Measurements from ENCODE around the gene DBN1. TPM values are rescaled to one million over a fixed set of nuclear protein-coding genes. Genes with fewer than 3 reads are reported as not detected.

Gene DBN1
- total RNA-seq, 1 experiment from 2014 or later: 218 TPM

- H3K27me3 Mint-ChIP-seq (ENCODE audit: unreplicated experiment): peaks cover 9% of the 10 kb centered on the region
- no peak overlapping the region for H3K4me3 Mint-ChIP-seq (ENCODE audit: low read depth, unreplicated experiment)
- H3K4me1 Mint-ChIP-seq (ENCODE audit: low read depth, unreplicated experiment): peaks cover 22% of the 10 kb centered on the region
- DNase-seq: no peak
- no peak for TF ChIP-seq CTCF (IDR thresholded peaks at IDR 0.05; ENCODE audit: unreplicated experiment)
- no peak overlapping the region for H3K27ac Mint-ChIP-seq (ENCODE audit: unreplicated experiment)
- CTCF ChIA-PET: no interaction called here
- BruUV-seq (replicated peaks): no TSS peak
- H3K36me3 Mint-ChIP-seq (ENCODE audit: insufficient read depth, unreplicated experiment): peaks cover 76% of the 10 kb centered on the region
- intact Hi-C loops (cut with micrococcal nuclease; ENCODE audit: unreplicated experiment): no loop called here
- H3K9me3 Mint-ChIP-seq (ENCODE audit: low read depth, unreplicated experiment): no peaks in the 10 kb centered on the region
Observed at GRCh38 chr5:177430972-177431316, 42.5 kb downstream of the DBN1 start.

GRCh38 chr5:177430140-177430951 lies 43.1 kb downstream of the DBN1 start:
- H3K9me3 Mint-ChIP-seq (ENCODE audit: low read depth, unreplicated experiment): no peaks in the 10 kb centered on the region
- DNase-seq: no peak
- CTCF ChIA-PET: interaction anchor here (0.7 kb wide), 2 partner anchors 11 to 104 kb away, joined by 3 read pairs; no protein-coding TSS in a partner anchor
- H3K27ac Mint-ChIP-seq (ENCODE audit: unreplicated experiment): no peak overlapping the region
- H3K4me1 Mint-ChIP-seq (ENCODE audit: low read depth, unreplicated experiment): peaks cover 28% of the 10 kb centered on the region
- intact Hi-C loops (cut with micrococcal nuclease; ENCODE audit: unreplicated experiment): no loop called here
- peaks cover 12% of the 10 kb centered on the region for H3K27me3 Mint-ChIP-seq (ENCODE audit: unreplicated experiment)
- peaks cover 76% of the 10 kb centered on the region for H3K36me3 Mint-ChIP-seq (ENCODE audit: insufficient read depth, unreplicated experiment)
- no peak for TF ChIP-seq CTCF (IDR thresholded peaks at IDR 0.05; ENCODE audit: unreplicated experiment)
- no TSS peak for BruUV-seq (replicated peaks)
- H3K4me3 Mint-ChIP-seq (ENCODE audit: low read depth, unreplicated experiment): peak overlapping the region; percentile 12

- Mint-ChIP-seq H3K36me3 (ENCODE audit: insufficient read depth, unreplicated experiment) (peaks cover 73% of the 10 kb centered on the region), H3K27ac (ENCODE audit: unreplicated experiment) (peak overlapping the region; percentile 30)
Observed at GRCh38 chr5:177429248-177430040, 44.0 kb downstream of the DBN1 start.

More at GRCh38 chr5:177429248-177430040, 44.0 kb downstream of the DBN1 start:
- Mint-ChIP-seq H3K4me3 (ENCODE audit: low read depth, unreplicated experiment) (no peak overlapping the region), H3K9me3 (ENCODE audit: low read depth, unreplicated experiment) (no peaks in the 10 kb centered on the region), H3K4me1 (ENCODE audit: low read depth, unreplicated experiment) (peaks cover 34% of the 10 kb centered on the region), H3K27me3 (ENCODE audit: unreplicated experiment) (peaks cover 12% of the 10 kb centered on the region)
- no peak for TF ChIP-seq CTCF (IDR thresholded peaks at IDR 0.05; ENCODE audit: unreplicated experiment)
- no peak for DNase-seq
- BruUV-seq (replicated peaks): no TSS peak
- CTCF ChIA-PET: interaction anchor here (0.7 to 0.8 kb wide), 3 partner anchors 12 to 105 kb away, joined by 3 read pairs; partner anchors contain the start of gene PRR7
- intact Hi-C loops (cut with micrococcal nuclease; ENCODE audit: unreplicated experiment): no loop called here
